ENCODE data around the gene RUBCN.
"Not testable (repeated sequence)": the region's sequence is repeated elsewhere in the genome, so short reads cannot be mapped to it uniquely, and the experiment has no call there.

RUBCN gene

GRCh38 chr3:197656129-197656528 lies 80.6 kb downstream of the RUBCN start:
- DNase-seq: not testable (repeated sequence)

GRCh38 chr3:197654998-197655330 lies 81.7 kb downstream of the RUBCN start:
- not testable (repeated sequence) for DNase-seq

- not testable (repeated sequence) for DNase-seq
Measured at GRCh38 chr3:197654090-197654997, 82.4 kb downstream of the RUBCN start.

GRCh38 chr3:197652860-197653259 lies 83.8 kb downstream of the RUBCN start:
- not testable (repeated sequence) for DNase-seq

GRCh38 chr3:197647649-197648048 lies 89.1 kb downstream of the RUBCN start:
- DNase-seq: not testable (repeated sequence)

- not testable (repeated sequence) for DNase-seq
Measured at GRCh38 chr3:197647191-197647590, 89.5 kb downstream of the RUBCN start.

- DNase-seq: not testable (repeated sequence)
Measured at GRCh38 chr3:197646294-197646693, 90.4 kb downstream of the RUBCN start.

- DNase-seq: not testable (repeated sequence)
Measured at GRCh38 chr3:197637556-197637955, 99.1 kb downstream of the RUBCN start.

- not testable (repeated sequence) for DNase-seq
Measured at GRCh38 chr3:197631989-197632388, 104.7 kb downstream of the RUBCN start.

GRCh38 chr3:197630766-197631165 lies 105.9 kb downstream of the RUBCN start:
- DNase-seq: not testable (repeated sequence)

- not testable (repeated sequence) for DNase-seq
Measured at GRCh38 chr3:197629286-197629685, 107.4 kb downstream of the RUBCN start.

- not testable (repeated sequence) for DNase-seq
Measured at GRCh38 chr3:197627772-197628523, 108.8 kb downstream of the RUBCN start.

- not testable (repeated sequence) for DNase-seq
Measured at GRCh38 chr3:197627158-197627771, 109.4 kb downstream of the RUBCN start.

- DNase-seq: not testable (repeated sequence)
Measured at GRCh38 chr3:197626404-197627157, 110.1 kb downstream of the RUBCN start.

- not testable (repeated sequence) for DNase-seq
Measured at GRCh38 chr3:197621478-197621877, 115.2 kb downstream of the RUBCN start.
